HG03469 (cell line): ENCODE results near the gene CD84.
"Not testable (repeated sequence)": the region's sequence is repeated elsewhere in the genome, so short reads cannot be mapped to it uniquely, and the experiment has no call there.

Experiments used
- ATAC-seq: cut with Tn5 transposase; IDR thresholded peaks from one replicate; pipeline ENCODE4 v1.9.1; 2021; ENCODE audit warnings: mild to moderate bottlenecking, moderate library complexity, moderate number of reproducible peaks; ENCODE audit not compliant: unreplicated experiment

Gene CD84

GRCh38 chr1:160544647-160545046 lies 34.6 kb downstream of the CD84 start:
- no peak for ATAC-seq

- ATAC-seq = no peak
These were observed 36.9 kb downstream of the CD84 start for GRCh38 chr1:160542303-160542945.

- no peak for ATAC-seq
These were observed 37.5 kb downstream of the CD84 start for GRCh38 chr1:160541622-160542302.

GRCh38 chr1:160540859-160541233 lies 38.5 kb downstream of the CD84 start:
- no peak for ATAC-seq

- ATAC-seq = peak; percentile 76
These were observed 39.1 kb downstream of the CD84 start for GRCh38 chr1:160539990-160540858.

GRCh38 chr1:160539684-160539989 lies 39.7 kb downstream of the CD84 start:
- no peak for ATAC-seq

- ATAC-seq = no peak
These were observed 40.2 kb downstream of the CD84 start for GRCh38 chr1:160538985-160539651.

GRCh38 chr1:160537714-160538665 lies 41.3 kb downstream of the CD84 start:
- no peak for ATAC-seq

GRCh38 chr1:160534823-160535605 lies 44.3 kb downstream of the CD84 start:
- no peak for ATAC-seq

GRCh38 chr1:160532557-160532813 lies 46.8 kb downstream of the CD84 start:
- ATAC-seq = not testable (repeated sequence)

- not testable (repeated sequence) for ATAC-seq
These were observed 47.3 kb downstream of the CD84 start for GRCh38 chr1:160531809-160532556.

GRCh38 chr1:160529401-160529952 lies 49.8 kb downstream of the CD84 start:
- ATAC-seq = not testable (repeated sequence)

GRCh38 chr1:160523789-160524188 lies 55.5 kb downstream of the CD84 start:
- ATAC-seq = not testable (repeated sequence)

GRCh38 chr1:160522622-160523345 lies 56.5 kb downstream of the CD84 start, which contains the start of gene SLAMF6:
SLAMF6 (minus strand) TSS chr1:160523255; CDS start chr1:160523192, 63 bp downstream.
- ATAC-seq = no peak

- no peak for ATAC-seq
These were observed 57.2 kb downstream of the CD84 start for GRCh38 chr1:160522136-160522535.

- ATAC-seq = no peak
These were observed 57.7 kb downstream of the CD84 start for GRCh38 chr1:160521554-160521953.

- no peak for ATAC-seq
These were observed 58.3 kb downstream of the CD84 start for GRCh38 chr1:160520999-160521398.

- no peak for ATAC-seq
These were observed 58.7 kb downstream of the CD84 start for GRCh38 chr1:160520582-160520981.
